ENCODE data around the gene SNCB. TPM values are rescaled to one million over a fixed set of nuclear protein-coding genes. Genes with fewer than 3 reads are reported as not detected.

SNCB gene
- total and polyA plus RNA-seq, 2 of the 8 experiments (the other 6 are each of a cell fraction or from before 2014, with no cell fraction given) = 4.2 to 5.9 TPM

DNA sequence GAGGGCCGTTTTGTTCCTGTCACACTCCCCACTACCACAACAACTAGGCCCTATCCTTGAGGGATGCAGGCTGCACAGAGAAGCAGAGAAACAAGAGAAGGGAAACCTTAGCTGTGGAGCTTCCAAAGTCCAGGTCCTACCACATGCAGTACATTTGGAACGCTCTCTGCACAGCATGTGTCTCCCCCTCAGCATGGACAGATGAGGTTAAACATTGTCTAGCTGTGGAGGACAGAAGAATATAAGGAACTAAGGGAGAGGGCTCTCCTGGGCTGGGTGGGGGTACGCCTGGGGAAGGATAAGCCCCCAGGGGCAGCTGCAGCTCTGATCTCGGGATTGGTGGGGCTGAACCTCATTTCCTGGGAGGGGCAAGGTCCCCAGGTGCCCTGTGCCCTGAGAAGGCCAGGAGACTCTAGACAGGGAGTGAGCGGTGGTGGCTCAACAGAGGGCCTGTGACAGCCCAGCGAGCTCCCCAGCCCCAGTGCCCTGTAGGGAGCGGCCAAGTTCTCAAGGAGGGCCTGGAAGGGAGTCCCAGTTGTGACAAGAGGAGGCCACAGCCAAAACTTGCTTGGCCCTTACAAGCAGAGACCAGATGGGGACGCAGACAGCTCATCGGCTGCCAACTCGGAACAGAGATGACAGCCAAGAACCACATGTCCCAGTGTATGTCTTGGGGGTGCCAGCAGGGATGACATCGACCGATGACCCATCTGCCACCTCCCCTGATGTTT lies 47.0 kb upstream of the SNCB start:
- no peak overlapping the region for H2BK15ac ChIP-seq (ENCODE audit: low read length)
- no peaks in the 10 kb centered on the region for H4K20me1 ChIP-seq (replicated peaks in 1 of 2; ENCODE audit: control insufficient read depth in 1 of 2, insufficient read depth in 2 of 2, low read length in 2 of 2)
- ChIA-PET POLR2A (ENCODE audit: partially characterized antibody) (interaction anchor here (0.5 to 1.6 kb wide), 6 partner anchors 9 to 48 kb away, joined by 3 to 7 read pairs (median 4); no protein-coding TSS in a partner anchor), CTCF (ENCODE audit: partially characterized antibody) (interaction anchor here (0.8 to 35.1 kb wide), 12 partner anchors 10 to 331 kb away, joined by 3 to 859 read pairs (median 4); no protein-coding TSS in a partner anchor)
- H4K5ac ChIP-seq (ENCODE audit: insufficient read length, low read depth, low read length) = no peak overlapping the region
- H3K23ac ChIP-seq (ENCODE audit: insufficient read length) = no peak overlapping the region
- no peak overlapping the region for H3K56ac ChIP-seq (replicated peaks; ENCODE audit: insufficient read length, low read depth, low read length)
- no peak overlapping the region; the same call in 1 of the 2 replicates for H4K8ac ChIP-seq (ENCODE audit: extremely low read depth, insufficient read depth, low read length)
- H3K79me1 ChIP-seq (ENCODE audit: low read depth, low read length) = no peaks in the 10 kb centered on the region
- peaks cover 7% of the 10 kb centered on the region; the same call in 1 of the 2 replicates for H3K23me2 ChIP-seq (ENCODE audit: low read depth, low read length)
- no peak for DNase-seq (ENCODE audit: low read depth in 1 of 2, low spot score in 2 of 2)
- no peak overlapping the region for H3K18ac ChIP-seq (ENCODE audit: extremely low read depth, low read length)
- no peak overlapping the region for H3K4me2 ChIP-seq (ENCODE audit: insufficient read depth in 1 of 2, low read depth in 2 of 2, low read length in 2 of 2)
- H2BK12ac ChIP-seq (ENCODE audit: low read depth, low read length) = 0 out of 2 replicates have a peak overlapping the region, but pooled peaks have one; percentile 44
- peaks cover 0 to 10% (median 3%) of the 10 kb centered on the region in 4 experiments; a peak in 6 of 7 replicates for H3K4me1 ChIP-seq (replicated peaks in 1 of 4; ENCODE audit: control insufficient read depth in 3 of 4, insufficient read depth in 4 of 4, low read length in 3 of 4)
- no peak overlapping the region for H2AFZ ChIP-seq (ENCODE audit: low read length)
- H3K36me3 ChIP-seq (ENCODE audit: control insufficient read depth in 2 of 4, insufficient read depth in 4 of 4, low read length in 3 of 4) = no peaks in the 10 kb centered on the region
- no peak overlapping the region for H3K4me3 ChIP-seq (ENCODE audit: extremely low read depth in 1 of 4, insufficient read depth in 2 of 4, low read depth in 3 of 4, low read length in 4 of 4)
- H3K4ac ChIP-seq (replicated peaks; ENCODE audit: insufficient read length, low read depth, low read length) = no peak overlapping the region
- WGBS, 2 experiments (ENCODE audit: extremely low coverage in 1 of 2, insufficient coverage in 1 of 2, insufficient read length in 1 of 2, insufficient replicate concordance in 2 of 2, low coverage in 1 of 2, low lambda C conversion rate in 2 of 2, missing lambda C conversion rate in 1 of 2) = 85% methylated on average over 12 of the region's 12 CpGs; no CpG with 5 or more reads in 1 of the 2 experiments
- no peak for FAIRE-seq
- no peak overlapping the region for H2AK5ac ChIP-seq (ENCODE audit: low read depth, low read length)
- H2BK120ac ChIP-seq (replicated peaks; ENCODE audit: low read depth, low read length) = no peak overlapping the region
- H3K79me2 ChIP-seq (ENCODE audit: control insufficient read depth in 1 of 2, insufficient read depth in 2 of 2, low read length in 2 of 2) = no peaks in the 10 kb centered on the region
- H3K14ac ChIP-seq (ENCODE audit: insufficient read length) = no peak overlapping the region
- peaks cover 0 to 20% (median 19%) of the 10 kb centered on the region in 4 experiments; a peak in 6 of 7 replicates for H3K27me3 ChIP-seq (replicated peaks in 1 of 4; ENCODE audit: control insufficient read depth in 3 of 4, extremely low read depth in 1 of 4, insufficient read depth in 3 of 4, low read length in 3 of 4)
- H2BK5ac ChIP-seq (ENCODE audit: low read depth, low read length) = no peak overlapping the region
- H3K9ac ChIP-seq (replicated peaks in 1 of 4; ENCODE audit: extremely low read depth in 1 of 4, low read depth in 3 of 4, low read length in 3 of 4) = no peak overlapping the region
- no peaks in the 10 kb centered on the region for H3K9me3 ChIP-seq (ENCODE audit: insufficient read depth in 2 of 2, low read depth in 1 of 2, low read length in 1 of 2)
- no peak overlapping the region for H4K91ac ChIP-seq (replicated peaks; ENCODE audit: insufficient read length, low read length)
- H3K27ac ChIP-seq (ENCODE audit: low read depth, low read length) = no peak overlapping the region
- no peak overlapping the region for H2BK20ac ChIP-seq (ENCODE audit: low read length)
- TF ChIP-seq PHF8 (conservative IDR thresholded peaks at IDR 0.05; ENCODE audit: low read depth, low read length) (no peak), RXRA (IDR thresholded peaks at IDR 0.05; ENCODE audit: insufficient read depth, low read depth, low read length) (no peak), TCF12 (IDR thresholded peaks at IDR 0.05; ENCODE audit: low read depth, low read length) (no peak), SAP30 (IDR thresholded peaks at IDR 0.05; ENCODE audit: insufficient read depth, insufficient replicate concordance, low read length) (no peak), HDAC2 (IDR thresholded peaks at IDR 0.05; ENCODE audit: borderline replicate concordance in 1 of 2, low read depth in 2 of 2, low read length in 2 of 2) (no peak), EZH2 (IDR thresholded peaks at IDR 0.05; ENCODE audit: low read depth, low read length, severe bottlenecking) (no peak), TAF1 (IDR thresholded peaks at IDR 0.05; ENCODE audit: low read depth, low read length) (no peak), POU5F1 (IDR thresholded peaks at IDR 0.05; ENCODE audit: low read depth, low read length) (no peak), EGR1 (IDR thresholded peaks at IDR 0.05; ENCODE audit: borderline replicate concordance, low read depth, low read length) (no peak), POLR2A (IDR thresholded peaks at IDR 0.05; ENCODE audit: control extremely low read depth in 1 of 2, low read depth in 2 of 2, low read length in 2 of 2) (no peak)
- TF ChIP-seq, protein P1, sequence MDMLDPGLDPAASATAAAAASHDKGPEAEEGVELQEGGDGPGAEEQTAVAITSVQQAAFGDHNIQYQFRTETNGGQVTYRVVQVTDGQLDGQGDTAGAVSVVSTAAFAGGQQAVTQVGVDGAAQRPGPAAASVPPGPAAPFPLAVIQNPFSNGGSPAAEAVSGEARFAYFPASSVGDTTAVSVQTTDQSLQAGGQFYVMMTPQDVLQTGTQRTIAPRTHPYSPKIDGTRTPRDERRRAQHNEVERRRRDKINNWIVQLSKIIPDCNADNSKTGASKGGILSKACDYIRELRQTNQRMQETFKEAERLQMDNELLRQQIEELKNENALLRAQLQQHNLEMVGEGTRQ (IDR thresholded peaks at IDR 0.05; ENCODE audit: low read length) = no peak
